Esophagus muscularis mucosa (tissue), 4 donors: ENCODE measurements around the gene PIK3R5. TPM values are rescaled to one million over a fixed set of nuclear protein-coding genes. Genes with fewer than 3 reads are reported as not detected.
"Not testable (repeated sequence)": the region's sequence is repeated elsewhere in the genome, so short reads cannot be mapped to it uniquely, and the experiment has no call there.

Experiments used
- DNase-seq: peaks from one replicate; pipeline ENCODE4 v3.0.0-alpha.2; 2017; ENCODE audit errors: extremely low spot score
- H3K27ac ChIP-seq, 4 donors: fragments of 200-600 bp; sonication (generic); replicated peaks in 1 of 4; 1 replicate in 3 of 4; 2 replicates in 1 of 4; pipeline ENCODE4 v1.5.1; 2016 to 2019; ENCODE audit warnings: mild to moderate bottlenecking in 1 of 4
- H3K27me3 ChIP-seq, 4 donors: fragments of 200-600 bp; sonication (generic); one replicate each; pipeline versions ENCODE4 v1.5.1 to v1.6.0; 2016 to 2019
- H3K36me3 ChIP-seq, 4 donors: fragments of 200-600 bp; sonication (generic); one replicate each; pipeline ENCODE4 v1.5.1; 2016 to 2019
- H3K4me1 ChIP-seq, 4 donors: fragments of 200-600 bp; sonication (generic); one replicate each; pipeline ENCODE4 v1.5.1; 2016 to 2019
- H3K4me3 ChIP-seq, 4 donors: fragments of 200-600 bp; sonication (generic); 1 replicate in 2 of 4; 2 replicates in 2 of 4; pipeline ENCODE4 v1.5.1; 2016 to 2019; ENCODE audit warnings: mild to moderate bottlenecking in 4 of 4, moderate library complexity in 1 of 4
- H3K9me3 ChIP-seq, 4 donors: fragments of 200-600 bp; sonication (generic); 1 replicate in 3 of 4; 2 replicates in 1 of 4; pipeline ENCODE4 v1.5.1; 2016 to 2019
- EP300 ChIP-seq: sonication (generic); formaldehyde crosslinking; IDR thresholded peaks from one replicate; pipeline ENCODE4 v1.6.1; 2017; ENCODE audit warnings: antibody characterized with exemption
- POLR2A ChIP-seq: fragments of 450-650 bp; IDR thresholded peaks from one replicate; pipeline ENCODE4 v1.6.1; 2017; ENCODE audit warnings: antibody characterized with exemption, moderate library complexity, mild to moderate bottlenecking, low read depth
- POLR2AphosphoS5 ChIP-seq, 2 donors: sonication (generic); formaldehyde crosslinking; IDR thresholded peaks; one replicate each; pipeline ENCODE4 v1.6.1; 2017; ENCODE audit warnings: antibody characterized with exemption in 2 of 2
- WGBS: methylation state at CpG from one replicate; pipeline ENCODE4 v1.1.5; 2018; 5-methylcytosine and 5-hydroxymethylcytosine counted together
- intact Hi-C: fragments of 100-400 bp; cut with DNase I; formaldehyde crosslinking; loops from one replicate; pipeline ENCODE4 v1.15.1; 2023
- total RNA-seq, 4 donors: library from RNA; depleted of rRNA; stranded (reverse); fragments of >200 nt; gene quantifications; one replicate each; pipeline versions ENCODE4 v1.1.0 to v1.2.1, GENCODE V29; 2016
- TF ChIP-seq, protein P1 (sequence below), 3 experiments: fragments of 200-600 bp in 2 of 3; fragments of 450-650 bp in 1 of 3; sonication (generic) in 2 of 3; IDR thresholded peaks; one replicate each; pipeline ENCODE4 v1.5.1; 2017 to 2019; ENCODE audit warnings: antibody characterized with exemption in 3 of 3, mild to moderate bottlenecking in 2 of 3, moderate library complexity in 1 of 3

PIK3R5 gene
- total RNA-seq, 4 donors from 2014 or later = 7.0 to 16.2 (median 9.6) TPM

DNA sequence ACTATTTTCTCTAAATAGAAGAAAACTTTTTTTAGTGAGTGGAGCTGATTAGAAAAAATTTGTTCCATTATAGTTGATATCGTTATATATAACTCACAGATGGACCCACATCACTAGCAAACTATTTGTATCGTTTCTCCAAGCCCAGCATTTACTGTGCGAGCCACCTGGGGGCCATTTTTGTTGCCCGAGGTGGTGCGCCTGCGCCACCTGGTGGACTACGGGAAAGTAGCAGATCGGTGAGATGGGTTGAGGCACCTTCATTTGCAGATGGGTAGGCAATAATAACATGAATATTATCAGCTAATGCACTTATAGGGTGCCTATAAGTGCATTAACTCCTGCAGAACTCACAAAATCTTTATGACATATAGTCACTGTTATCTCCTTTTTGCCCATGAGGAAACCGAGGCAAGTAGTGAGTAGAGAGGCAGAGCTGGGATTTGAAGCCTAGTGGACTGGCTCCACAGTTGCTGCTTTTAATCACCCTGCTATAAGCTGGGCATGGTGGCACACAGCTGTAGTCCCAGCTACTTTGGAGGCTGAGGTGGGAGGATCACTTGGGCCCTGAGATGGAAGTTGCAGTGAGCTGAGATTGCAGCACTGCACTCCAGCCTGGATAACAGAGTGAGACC lies 32.6 kb upstream of the PIK3R5 start:
- Histone ChIP-seq H3K4me3 (no peak overlapping the region), H3K9me3 (no peaks in the 10 kb centered on the region), H3K36me3 (no peaks in the 10 kb centered on the region), H3K27me3 (peaks cover 0 to 7% (median 1%) of the 10 kb centered on the region in 4 donors), H3K4me1 (peaks cover 4 to 13% (median 11%) of the 10 kb centered on the region in 4 donors), H3K27ac (no peak overlapping the region)
- 22% methylated on average over 9 of the region's 9 CpGs for WGBS
- intact Hi-C loops = no loop called here
- DNase-seq = no peak
- TF ChIP-seq EP300 = no peak
- no peak for TF ChIP-seq POLR2A
- TF ChIP-seq, protein P1, sequence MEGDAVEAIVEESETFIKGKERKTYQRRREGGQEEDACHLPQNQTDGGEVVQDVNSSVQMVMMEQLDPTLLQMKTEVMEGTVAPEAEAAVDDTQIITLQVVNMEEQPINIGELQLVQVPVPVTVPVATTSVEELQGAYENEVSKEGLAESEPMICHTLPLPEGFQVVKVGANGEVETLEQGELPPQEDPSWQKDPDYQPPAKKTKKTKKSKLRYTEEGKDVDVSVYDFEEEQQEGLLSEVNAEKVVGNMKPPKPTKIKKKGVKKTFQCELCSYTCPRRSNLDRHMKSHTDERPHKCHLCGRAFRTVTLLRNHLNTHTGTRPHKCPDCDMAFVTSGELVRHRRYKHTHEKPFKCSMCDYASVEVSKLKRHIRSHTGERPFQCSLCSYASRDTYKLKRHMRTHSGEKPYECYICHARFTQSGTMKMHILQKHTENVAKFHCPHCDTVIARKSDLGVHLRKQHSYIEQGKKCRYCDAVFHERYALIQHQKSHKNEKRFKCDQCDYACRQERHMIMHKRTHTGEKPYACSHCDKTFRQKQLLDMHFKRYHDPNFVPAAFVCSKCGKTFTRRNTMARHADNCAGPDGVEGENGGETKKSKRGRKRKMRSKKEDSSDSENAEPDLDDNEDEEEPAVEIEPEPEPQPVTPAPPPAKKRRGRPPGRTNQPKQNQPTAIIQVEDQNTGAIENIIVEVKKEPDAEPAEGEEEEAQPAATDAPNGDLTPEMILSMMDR (IDR thresholded peaks at IDR 0.05) = peak; percentile 74 to 86 (median 74)

GRCh38 chr17:8995711-8996110 lies 30.2 kb upstream of the PIK3R5 start:
- intact Hi-C loops = no loop called here
- H3K27ac ChIP-seq = no peak overlapping the region
- WGBS = 77% methylated on average over 7 of the region's 7 CpGs

GRCh38 chr17:8994319-8994718 lies 28.8 kb upstream of the PIK3R5 start:
- 50% methylated on average over 7 of the region's 7 CpGs for WGBS
- H3K4me1 ChIP-seq = peaks cover 0 to 8% (median 6%) of the 10 kb centered on the region in 4 donors
- no peaks in the 10 kb centered on the region for H3K27me3 ChIP-seq
- DNase-seq = no peak
- H3K27ac ChIP-seq = no peak overlapping the region
- no peaks in the 10 kb centered on the region for H3K36me3 ChIP-seq
- H3K4me3 ChIP-seq = no peak overlapping the region
- intact Hi-C loops = no loop called here
- no peaks in the 10 kb centered on the region for H3K9me3 ChIP-seq
- TF ChIP-seq EP300 = no peak
- TF ChIP-seq, protein P1 (IDR thresholded peaks at IDR 0.05) = peak; percentile 72 to 85 (median 76)

More at GRCh38 chr17:8995711-8996110, 30.2 kb upstream of the PIK3R5 start:
- no peak for DNase-seq
- TF ChIP-seq EP300 (no peak), POLR2AphosphoS5 (IDR thresholded peaks at IDR 0.05) (no peak), POLR2A (no peak)
- TF ChIP-seq, protein P1 (IDR thresholded peaks at IDR 0.05) = no peak
- Histone ChIP-seq H3K27me3 (no peaks in the 10 kb centered on the region), H3K4me1 (peaks cover 0 to 8% (median 6%) of the 10 kb centered on the region in 4 donors), H3K9me3 (no peaks in the 10 kb centered on the region), H3K4me3 (no peak overlapping the region), H3K36me3 (no peaks in the 10 kb centered on the region)

- intact Hi-C loops = loop anchor here (2.0 kb wide), 1 partner anchor 529 kb away; no protein-coding TSS in a partner anchor
- no peaks in the 10 kb centered on the region for H3K9me3 ChIP-seq
- H3K27me3 ChIP-seq = no peaks in the 10 kb centered on the region
- peaks cover 0 to 7% (median 5%) of the 10 kb centered on the region in 4 donors for H3K4me1 ChIP-seq
- no peak for TF ChIP-seq POLR2A
- TF ChIP-seq EP300 = no peak
- TF ChIP-seq, protein P1 (IDR thresholded peaks at IDR 0.05) = peak; percentile 85 to 87 (median 86)
- WGBS = 67% methylated on average over 7 of the region's 10 CpGs
- H3K36me3 ChIP-seq = no peaks in the 10 kb centered on the region
- no peak overlapping the region for H3K4me3 ChIP-seq
- no peak overlapping the region for H3K27ac ChIP-seq
- no peak for DNase-seq
Measured at GRCh38 chr17:8991514-8992285, 26.2 kb upstream of the PIK3R5 start.

DNA sequence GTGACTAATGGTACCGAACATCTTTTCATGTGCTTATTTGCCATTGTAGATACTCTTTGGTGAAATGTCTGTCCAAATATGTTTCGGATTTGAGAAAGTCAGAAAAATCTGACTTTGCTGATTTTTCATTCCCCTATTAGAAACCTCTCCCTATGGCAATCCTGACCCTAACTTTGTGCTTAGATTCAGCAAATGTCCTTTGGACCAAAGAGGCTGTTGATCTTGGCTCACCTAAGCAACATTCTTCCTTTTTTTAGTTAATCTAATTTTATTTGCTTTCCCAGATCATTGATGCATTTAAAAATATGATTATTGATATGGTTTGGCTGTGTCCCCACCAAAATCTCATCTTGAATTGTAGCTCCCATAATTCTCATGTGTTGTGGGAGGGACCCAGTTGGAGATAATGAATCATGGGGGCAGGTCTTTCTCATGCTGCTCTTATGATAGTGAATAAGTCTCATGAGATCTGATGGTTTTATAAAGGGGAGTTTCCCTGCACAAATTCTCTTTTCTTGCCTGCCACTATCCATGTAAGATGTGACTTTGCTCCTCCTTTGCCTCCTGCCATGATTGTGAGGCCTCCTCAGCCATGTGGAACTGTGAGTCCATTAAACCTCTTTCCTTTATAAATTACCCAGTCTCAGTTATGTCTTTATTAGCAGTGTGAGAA lies 22.9 kb upstream of the PIK3R5 start:
- H3K4me1 ChIP-seq, DNase-seq, H3K36me3 ChIP-seq, intact Hi-C loops, H3K9me3 ChIP-seq, H3K27me3 ChIP-seq, H3K27ac ChIP-seq, H3K4me3 ChIP-seq: not testable (repeated sequence)
- 90% methylated on average over 2 of the region's 2 CpGs for WGBS
